ENCODE results near the gene ABCC9.
"Not testable (repeated sequence)": the region's sequence is repeated elsewhere in the genome, so short reads cannot be mapped to it uniquely, and the experiment has no call there.

ABCC9 gene

DNA sequence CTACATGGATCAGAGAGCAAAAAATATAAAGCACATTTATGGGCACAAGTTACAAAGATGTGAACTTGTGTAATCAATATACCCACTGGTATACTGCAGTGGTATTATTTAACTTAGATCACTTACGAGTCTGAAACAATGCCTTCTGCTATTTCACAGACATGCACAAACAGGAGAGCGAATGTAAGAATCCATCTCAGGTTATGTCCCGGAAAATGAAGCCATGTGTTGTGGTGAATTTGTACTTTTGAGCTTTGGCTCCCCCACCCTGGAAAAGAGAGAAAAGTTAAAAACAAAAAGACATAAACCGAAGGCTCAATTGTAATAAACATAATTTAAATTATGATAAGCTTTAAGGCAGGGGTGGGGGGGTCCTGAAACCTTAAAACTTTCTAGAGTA lies 7.6 kb downstream of the ABCC9 start:
- DNase-seq (ENCODE audit: low read depth in 2 of 2): no peak

- not testable (repeated sequence) for DNase-seq (ENCODE audit: low read depth in 2 of 2)
These were observed 11.3 kb downstream of the ABCC9 start for GRCh38 chr12:21929972-21930371.

DNA sequence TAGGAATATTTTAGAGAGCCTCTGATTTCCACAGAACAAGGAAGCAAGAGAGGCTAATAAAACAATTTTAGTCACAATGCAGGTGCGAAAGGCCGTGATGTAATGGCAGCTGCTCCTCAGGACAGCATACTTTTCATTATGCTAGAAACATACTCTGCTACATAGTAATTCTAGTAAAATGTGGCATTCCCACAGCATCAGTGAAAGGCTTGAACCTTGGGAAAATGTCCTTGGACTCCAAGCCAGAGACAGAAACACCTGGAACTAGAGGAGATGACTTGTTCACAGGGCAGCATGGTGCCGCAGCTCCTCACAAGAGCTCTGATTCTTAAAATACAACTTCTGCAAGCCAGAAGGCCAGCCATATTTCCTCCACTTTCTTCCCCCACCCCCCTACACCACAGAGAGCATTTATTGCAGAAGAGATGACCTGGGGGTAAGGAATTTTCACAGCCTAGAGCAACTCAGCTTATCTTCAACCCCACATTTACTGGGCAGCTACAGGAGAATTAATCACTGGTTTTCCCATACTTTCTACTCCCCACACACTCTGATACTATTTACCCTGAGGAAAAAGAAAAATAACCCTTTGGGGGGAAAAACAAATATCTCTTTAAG lies 15.8 kb downstream of the ABCC9 start:
- DNase-seq (ENCODE audit: low read depth in 2 of 2): no peak

DNA sequence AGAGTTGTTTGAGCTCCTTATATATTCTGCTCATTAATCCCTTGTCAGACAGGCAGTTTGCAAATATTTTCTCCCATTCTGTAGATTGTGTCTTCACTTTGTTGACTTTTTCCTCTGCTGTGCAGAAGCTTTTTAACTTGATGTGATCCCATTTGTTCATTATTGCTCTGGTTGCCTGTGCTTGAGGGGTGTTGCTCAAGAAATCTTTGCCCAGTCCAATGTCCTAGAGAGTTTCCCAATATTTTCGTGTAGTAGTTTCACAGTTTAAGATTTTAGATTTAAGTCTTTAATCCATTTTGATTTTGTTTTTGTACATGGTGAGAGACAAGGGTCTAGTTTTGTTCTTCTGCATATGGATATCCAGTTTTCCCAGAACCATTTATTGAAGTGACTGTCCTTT lies 19.8 kb downstream of the ABCC9 start:
- DNase-seq (ENCODE audit: low read depth in 2 of 2): no peak

- no peak for DNase-seq (ENCODE audit: low read depth in 2 of 2)
These were observed 22.8 kb downstream of the ABCC9 start for GRCh38 chr12:21918456-21918855.

GRCh38 chr12:21913823-21914222 lies 27.4 kb downstream of the ABCC9 start:
- no peak for DNase-seq (ENCODE audit: low read depth in 2 of 2)

GRCh38 chr12:21912318-21912717 lies 28.9 kb downstream of the ABCC9 start:
- no peak for DNase-seq (ENCODE audit: low read depth in 2 of 2)

- DNase-seq (ENCODE audit: low read depth in 2 of 2): no peak
These were observed 29.4 kb downstream of the ABCC9 start for GRCh38 chr12:21911832-21912231.

DNA sequence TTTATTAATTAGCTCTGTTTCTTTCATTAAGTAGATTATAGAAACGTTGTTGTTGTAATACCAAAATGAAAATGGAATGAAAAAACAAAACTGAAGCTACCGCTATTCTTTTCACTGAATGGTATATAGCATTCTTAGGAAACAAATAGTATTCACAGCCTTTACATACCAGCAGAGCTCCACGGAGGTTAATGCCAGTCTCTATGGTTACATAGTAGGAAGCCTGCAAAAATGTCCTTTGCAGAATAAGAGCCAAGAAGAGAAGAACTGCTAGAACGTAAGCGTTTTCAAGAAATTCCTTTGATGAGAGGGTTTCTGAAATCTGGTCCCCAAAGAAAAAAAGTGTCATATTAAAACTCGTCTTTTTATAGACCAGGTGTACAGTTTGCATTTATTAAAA lies 30.6 kb downstream of the ABCC9 start:
- no peak for DNase-seq (ENCODE audit: low read depth in 2 of 2)

DNA sequence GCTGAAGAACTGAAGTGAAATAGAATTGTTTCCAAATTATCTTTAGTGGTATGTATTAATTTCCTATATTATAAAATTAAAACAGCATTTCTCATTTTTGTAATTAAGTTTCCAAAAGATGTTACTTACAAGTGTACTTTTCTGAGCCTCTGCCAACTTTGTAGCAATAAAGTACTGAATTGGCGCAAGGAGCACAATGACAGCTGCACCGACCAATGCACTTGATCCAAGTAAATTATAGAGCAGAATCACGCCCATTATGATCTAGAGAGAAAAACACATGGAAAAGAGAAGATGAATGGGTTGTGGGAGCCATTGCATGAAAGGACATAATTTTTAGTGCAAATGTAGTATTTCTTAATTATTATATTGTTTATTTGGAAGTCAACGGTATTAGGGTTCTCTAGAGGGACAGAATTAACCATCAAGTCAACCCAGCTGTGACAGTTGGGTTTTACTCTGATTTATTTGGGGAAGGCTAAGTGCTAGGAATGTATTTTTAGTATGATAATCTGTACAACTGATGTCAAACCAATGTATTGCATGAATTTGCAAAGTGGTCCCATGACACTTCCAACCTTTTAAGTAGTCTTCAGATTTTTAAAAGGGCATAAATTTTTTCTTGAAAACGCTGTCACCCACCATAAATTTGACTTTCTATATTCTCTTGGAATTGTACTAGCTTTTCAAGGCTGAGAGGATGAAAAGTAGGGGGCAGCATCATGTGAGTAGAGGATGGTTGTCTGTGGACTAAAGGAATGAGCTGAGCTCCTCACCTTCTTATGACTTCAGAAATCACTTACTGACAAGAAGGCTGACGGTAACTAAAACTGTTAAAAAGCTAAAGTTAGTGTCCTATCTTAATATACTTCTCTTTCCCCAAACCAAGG lies 33.0 kb downstream of the ABCC9 start:
- no peak for DNase-seq (ENCODE audit: low read depth in 2 of 2)

- no peak for DNase-seq (ENCODE audit: low read depth in 2 of 2)
These were observed 34.2 kb downstream of the ABCC9 start for GRCh38 chr12:21906919-21907493.

- not testable (repeated sequence) for DNase-seq (ENCODE audit: low read depth in 2 of 2)
These were observed 41.7 kb downstream of the ABCC9 start for GRCh38 chr12:21899532-21899931.

DNA sequence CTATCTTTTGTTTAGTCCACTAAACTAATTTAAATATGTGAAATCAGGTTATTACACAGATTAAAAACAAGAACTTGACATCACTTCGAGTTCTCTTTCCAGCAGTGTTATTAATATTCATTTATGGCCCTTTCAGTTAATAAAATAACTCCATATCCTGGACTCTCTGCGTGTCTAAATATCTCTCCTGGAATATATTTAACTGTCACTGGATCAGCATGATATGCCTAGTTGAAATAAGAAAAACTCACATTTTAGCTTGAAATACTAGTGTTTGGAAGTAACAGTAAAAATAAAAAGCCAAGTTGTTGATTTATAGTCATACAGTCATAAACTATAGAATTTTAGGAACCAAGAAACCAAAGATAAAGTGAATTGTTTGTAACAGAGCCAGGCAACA lies 45.6 kb downstream of the ABCC9 start:
- no peak for DNase-seq (ENCODE audit: low read depth in 2 of 2)

DNA sequence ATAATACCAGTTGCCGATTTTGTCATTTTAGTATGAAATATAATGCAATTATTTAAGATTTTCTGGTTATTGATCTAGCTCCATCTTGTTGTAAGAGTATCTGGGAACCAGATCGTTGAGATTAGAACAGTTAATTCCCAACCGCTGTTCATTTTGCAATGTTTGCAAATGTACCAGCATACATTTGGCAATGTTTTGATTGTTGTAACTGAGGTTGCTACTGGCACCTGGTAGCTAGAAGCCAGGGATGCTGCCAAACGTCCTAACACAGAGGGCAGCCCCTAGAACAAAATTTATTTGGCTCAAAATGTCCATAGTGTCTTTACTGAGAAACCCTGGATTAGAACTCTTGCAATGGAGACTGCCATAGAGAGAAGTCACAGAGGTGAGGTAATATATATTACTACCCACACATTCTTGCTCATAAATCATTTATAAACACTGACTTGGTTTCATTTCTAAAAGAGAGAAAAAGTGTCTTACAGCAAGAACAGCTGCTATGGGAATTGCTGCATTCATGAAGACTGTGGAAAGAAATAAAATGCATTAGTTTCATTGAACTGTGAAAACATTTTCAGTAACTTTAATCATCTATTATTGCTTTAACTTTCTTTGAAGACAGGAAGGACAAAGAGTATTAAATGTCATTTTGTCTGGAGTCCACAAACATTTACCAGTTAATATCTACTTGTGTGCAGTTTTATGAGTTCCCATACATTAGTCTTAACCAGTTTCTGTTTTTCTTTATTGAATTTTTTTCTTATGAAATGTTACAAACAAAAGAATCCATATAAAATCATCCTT lies 46.2 kb downstream of the ABCC9 start:
- no peak for DNase-seq (ENCODE audit: low read depth in 2 of 2)

DNA sequence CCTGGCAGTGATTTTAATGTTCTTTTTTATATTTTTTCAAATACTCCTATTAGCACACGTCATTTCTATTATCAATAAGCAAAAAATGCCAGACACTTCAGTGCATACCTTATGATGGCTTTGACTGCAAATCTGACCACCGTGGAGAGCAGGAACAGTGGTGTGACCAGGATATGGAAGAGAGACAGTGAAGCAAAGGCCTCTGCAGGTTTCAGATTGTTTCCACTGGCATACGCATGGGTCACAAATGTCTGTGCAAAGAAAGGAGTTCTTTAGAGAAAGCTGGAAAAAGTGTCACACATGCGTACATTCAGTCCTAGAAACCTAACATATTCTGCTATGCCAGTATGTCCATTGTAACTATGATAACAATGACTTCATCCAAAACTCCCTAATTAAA lies 47.3 kb downstream of the ABCC9 start:
- DNase-seq (ENCODE audit: low read depth in 2 of 2): no peak

DNA sequence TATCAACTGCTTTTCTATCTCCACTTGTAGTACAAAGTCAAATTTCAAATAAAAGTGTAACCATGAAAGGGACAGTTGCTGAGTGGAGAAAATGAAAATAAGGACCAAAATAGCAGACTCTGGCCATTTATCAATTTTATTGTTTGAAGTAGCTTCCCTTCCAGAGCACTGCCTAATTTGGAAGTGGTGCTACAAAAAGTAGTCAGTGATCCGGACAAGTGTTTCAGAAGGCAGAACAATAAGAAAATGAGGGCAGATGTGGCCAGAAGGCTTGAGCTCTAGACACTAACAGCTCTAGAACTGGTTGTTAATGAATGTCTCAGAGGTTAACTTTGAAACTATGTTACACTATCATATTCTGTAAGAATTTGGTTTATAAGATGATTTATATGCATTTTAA lies 48.9 kb downstream of the ABCC9 start:
- no peak for DNase-seq (ENCODE audit: low read depth in 2 of 2)

DNA sequence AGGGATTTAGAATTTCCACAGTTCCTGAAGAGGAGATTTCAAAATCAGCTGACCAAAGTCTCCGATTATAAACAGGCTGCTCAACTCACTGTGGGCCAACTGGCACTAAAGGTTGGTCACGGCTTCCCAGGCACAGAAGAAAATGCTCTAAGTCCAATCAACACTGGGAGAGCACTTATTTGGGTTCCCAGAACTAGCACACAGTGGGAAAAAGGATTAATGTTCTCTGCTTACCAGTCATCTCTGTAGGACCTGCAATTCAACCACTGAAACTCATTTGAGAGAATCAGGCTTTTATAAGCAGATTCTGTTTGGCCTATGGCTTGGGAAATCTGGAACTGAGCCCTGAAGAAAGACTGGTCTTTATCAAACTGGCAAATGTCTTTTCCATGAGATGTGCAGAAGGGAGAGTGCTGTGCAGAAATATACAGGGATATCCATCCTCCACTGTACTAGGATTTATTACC lies 49.4 kb downstream of the ABCC9 start:
- no peak for DNase-seq (ENCODE audit: low read depth in 2 of 2)

- DNase-seq (ENCODE audit: low read depth in 2 of 2): no peak
These were observed 52.9 kb downstream of the ABCC9 start for GRCh38 chr12:21888276-21888863.

GRCh38 chr12:21884936-21885335 lies 56.3 kb downstream of the ABCC9 start:
- DNase-seq (ENCODE audit: low read depth in 2 of 2): no peak

- no peak for DNase-seq (ENCODE audit: low read depth in 2 of 2)
These were observed 58.6 kb downstream of the ABCC9 start for GRCh38 chr12:21882635-21883034.

- no peak for DNase-seq (ENCODE audit: low read depth in 2 of 2)
These were observed 59.3 kb downstream of the ABCC9 start for GRCh38 chr12:21881965-21882364.

- DNase-seq (ENCODE audit: low read depth in 2 of 2): no peak
These were observed 61.9 kb downstream of the ABCC9 start for GRCh38 chr12:21879312-21879711.
